Muscle of back (tissue), 13 donors: Measurements from ENCODE around the gene DOC2B. TPM values are rescaled to one million over a fixed set of nuclear protein-coding genes. Genes with fewer than 3 reads are reported as not detected.
A peak's percentile ranks its signal among the peaks of the same experiment; 100 is the strongest.
"Not testable (repeated sequence)": the region's sequence is repeated elsewhere in the genome, so short reads cannot be mapped to it uniquely, and the experiment has no call there.

Experiments used
- DNase-seq, 3 donors: peaks; one replicate each; pipeline versions ENCODE4 v3.0.0 to v3.0.0-alpha.2; 2013
- long read RNA-seq, 9 donors: transcript quantifications; one replicate each; lab custom pipeline, GENCODE V29; 2026
- polyA plus RNA-seq, 10 donors: library from polyadenylated mRNA; unstranded; fragments of 120-200 nt; gene quantifications; one replicate each; pipeline ENCODE4 v1.2.1, GENCODE V29; 2013; ENCODE audit not compliant: insufficient read length in 10 of 10

The DOC2B gene
- polyA plus RNA-seq, result 1 to 10 TPM; 3.2 to 6.1 (median 4.6) TPM
- long read RNA-seq, donor 1, full-length matches to known transcripts, result 2 of 2 reads
- long read RNA-seq, donor 1, partial matches to known transcripts, result 0 of 2 reads
- long read RNA-seq, donor 1, other reads (novel, unspliced or antisense), result 0 of 2 reads
- long read RNA-seq, donor 2, result 0 reads
- long read RNA-seq, donor 3, result 0 reads
- long read RNA-seq, donor 4, result 0 reads
- long read RNA-seq, donor 5, result 0 reads
- long read RNA-seq, donor 6, full-length matches to known transcripts, result 1 of 1 reads
- long read RNA-seq, donor 6, partial matches to known transcripts, result 0 of 1 reads
- long read RNA-seq, donor 6, other reads (novel, unspliced or antisense), result 0 of 1 reads
- long read RNA-seq, donor 7, result 0 reads
- long read RNA-seq, donor 8, result 0 reads
- long read RNA-seq, donor 9, result 0 reads

- DNase-seq, result peak in 2 of 3 donors; percentile 55 to 65
Observed at GRCh38 chr17:181245-182049, at the start of gene DOC2B. Gene DOC2B, minus strand, starts transcription at chr17:181650. Its CDS starts 171 bp downstream, at chr17:181479.

- DNase-seq, result no peak
Observed at GRCh38 chr17:230395-230770, 48.9 kb upstream of the DOC2B start.

- DNase-seq, result no peak
Observed at GRCh38 chr17:229709-230394, 48.4 kb upstream of the DOC2B start.

GRCh38 chr17:228951-229708, 47.7 kb upstream of the DOC2B start:
- peak in 2 of 3 donors; percentile 33 to 48 for DNase-seq

- no peak for DNase-seq
Observed at GRCh38 chr17:227946-228615, 46.6 kb upstream of the DOC2B start.

GRCh38 chr17:227078-227945, 45.9 kb upstream of the DOC2B start:
- peak in 2 of 3 donors; percentile 64 to 84 for DNase-seq

- peak in 1 of 3 donors; percentile 61 for DNase-seq
Observed at GRCh38 chr17:226108-227077, 44.9 kb upstream of the DOC2B start.

GRCh38 chr17:225551-225950, 44.1 kb upstream of the DOC2B start:
- DNase-seq, result no peak

GRCh38 chr17:224576-224975, 43.1 kb upstream of the DOC2B start:
- DNase-seq, result not testable (repeated sequence)

- DNase-seq, result no peak
Observed at GRCh38 chr17:223723-224471, 42.4 kb upstream of the DOC2B start.

- DNase-seq, result peak in 2 of 3 donors; percentile 57 to 72
Observed at GRCh38 chr17:222172-222571, 40.7 kb upstream of the DOC2B start.

GRCh38 chr17:219696-220095, 38.2 kb upstream of the DOC2B start:
- DNase-seq, result no peak

GRCh38 chr17:218432-219110, 37.1 kb upstream of the DOC2B start:
- no peak for DNase-seq

- DNase-seq, result no peak
Observed at GRCh38 chr17:216625-217024, 35.2 kb upstream of the DOC2B start.

GRCh38 chr17:215563-216478, 34.4 kb upstream of the DOC2B start:
- not testable (repeated sequence) for DNase-seq

GRCh38 chr17:214881-215331, 33.5 kb upstream of the DOC2B start:
- DNase-seq, result no peak
